HL-60 (cell line): ENCODE results near the gene NKX2-3.

ENCODE experiments used
- DNase-seq, 2 experiments: peaks; one replicate each; pipeline ENCODE4 v3.0.0-alpha.2; 2010 to 2020; ENCODE audit warnings: low read depth in 1 of 2, low spot score in 1 of 2
- H3K27ac ChIP-seq: fragments of 250-450 bp; sonication (Bioruptor Pico); replicated peaks from 2 replicates; pipeline ENCODE4 v1.5.1; 2020; ENCODE audit warnings: mild to moderate bottlenecking, moderate library complexity
- H3K27me3 ChIP-seq: fragments of 250-450 bp; sonication (Bioruptor Pico); 2 replicates; pipeline ENCODE4 v1.5.1; 2021; ENCODE audit warnings: mild to moderate bottlenecking, moderate library complexity; ENCODE audit not compliant: insufficient read depth, poor library complexity, severe bottlenecking
- H3K4me3 ChIP-seq: replicated peaks from 2 replicates; pipeline ENCODE4 v1.5.1; 2011; ENCODE audit warnings: mild to moderate bottlenecking, control low read depth, low read length; ENCODE audit not compliant: insufficient read depth
- GABPA ChIP-seq: IDR thresholded peaks from 2 replicates; pipeline ENCODE4 v1.6.1; 2012; ENCODE audit warnings: low read depth
- POLR2AphosphoS5 ChIP-seq: IDR thresholded peaks from 2 replicates; pipeline ENCODE4 v1.6.1; 2012; ENCODE audit warnings: low read depth
- SPI1 ChIP-seq: IDR thresholded peaks from 2 replicates; pipeline ENCODE4 v1.6.1; 2012; ENCODE audit warnings: low read depth, mild to moderate bottlenecking, borderline replicate concordance
- TF ChIP-seq, protein P1 (sequence below): IDR thresholded peaks from one replicate; pipeline ENCODE4 v1.5.1; 2011; ENCODE audit warnings: low read length, control low read depth, inconsistent platforms; ENCODE audit not compliant: insufficient read depth
- TF ChIP-seq, protein P2 (sequence below): IDR thresholded peaks from 2 replicates; pipeline ENCODE4 v1.6.1; 2012; ENCODE audit warnings: low read depth; ENCODE audit not compliant: insufficient replicate concordance

Gene NKX2-3

DNA sequence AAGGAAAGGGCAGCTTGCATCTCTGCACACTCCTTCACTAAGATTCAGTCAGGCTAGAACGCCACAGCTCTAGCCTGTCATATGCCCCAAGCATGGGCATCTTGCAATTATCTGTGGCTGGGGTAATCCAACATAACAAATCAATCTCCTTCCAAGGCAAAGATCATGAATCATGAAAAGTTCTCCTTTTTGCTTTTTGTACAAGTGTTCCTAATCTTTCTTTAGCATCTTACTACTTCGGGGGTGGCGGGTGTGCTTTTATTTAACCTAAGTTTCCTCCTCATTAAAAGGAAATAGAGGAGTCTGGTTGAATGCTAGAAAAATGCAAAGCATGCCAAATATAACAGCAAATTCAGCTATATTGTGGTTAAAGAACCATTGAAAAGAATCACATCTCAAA lies 43.5 kb upstream of the NKX2-3 start:
- H3K27me3 ChIP-seq = peaks cover 24% of the 10 kb centered on the region
- TF ChIP-seq POLR2AphosphoS5 = no peak
- TF ChIP-seq SPI1 = no peak
- TF ChIP-seq, protein P1, sequence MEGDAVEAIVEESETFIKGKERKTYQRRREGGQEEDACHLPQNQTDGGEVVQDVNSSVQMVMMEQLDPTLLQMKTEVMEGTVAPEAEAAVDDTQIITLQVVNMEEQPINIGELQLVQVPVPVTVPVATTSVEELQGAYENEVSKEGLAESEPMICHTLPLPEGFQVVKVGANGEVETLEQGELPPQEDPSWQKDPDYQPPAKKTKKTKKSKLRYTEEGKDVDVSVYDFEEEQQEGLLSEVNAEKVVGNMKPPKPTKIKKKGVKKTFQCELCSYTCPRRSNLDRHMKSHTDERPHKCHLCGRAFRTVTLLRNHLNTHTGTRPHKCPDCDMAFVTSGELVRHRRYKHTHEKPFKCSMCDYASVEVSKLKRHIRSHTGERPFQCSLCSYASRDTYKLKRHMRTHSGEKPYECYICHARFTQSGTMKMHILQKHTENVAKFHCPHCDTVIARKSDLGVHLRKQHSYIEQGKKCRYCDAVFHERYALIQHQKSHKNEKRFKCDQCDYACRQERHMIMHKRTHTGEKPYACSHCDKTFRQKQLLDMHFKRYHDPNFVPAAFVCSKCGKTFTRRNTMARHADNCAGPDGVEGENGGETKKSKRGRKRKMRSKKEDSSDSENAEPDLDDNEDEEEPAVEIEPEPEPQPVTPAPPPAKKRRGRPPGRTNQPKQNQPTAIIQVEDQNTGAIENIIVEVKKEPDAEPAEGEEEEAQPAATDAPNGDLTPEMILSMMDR = no peak
- TF ChIP-seq GABPA = no peak
- TF ChIP-seq, protein P2, sequence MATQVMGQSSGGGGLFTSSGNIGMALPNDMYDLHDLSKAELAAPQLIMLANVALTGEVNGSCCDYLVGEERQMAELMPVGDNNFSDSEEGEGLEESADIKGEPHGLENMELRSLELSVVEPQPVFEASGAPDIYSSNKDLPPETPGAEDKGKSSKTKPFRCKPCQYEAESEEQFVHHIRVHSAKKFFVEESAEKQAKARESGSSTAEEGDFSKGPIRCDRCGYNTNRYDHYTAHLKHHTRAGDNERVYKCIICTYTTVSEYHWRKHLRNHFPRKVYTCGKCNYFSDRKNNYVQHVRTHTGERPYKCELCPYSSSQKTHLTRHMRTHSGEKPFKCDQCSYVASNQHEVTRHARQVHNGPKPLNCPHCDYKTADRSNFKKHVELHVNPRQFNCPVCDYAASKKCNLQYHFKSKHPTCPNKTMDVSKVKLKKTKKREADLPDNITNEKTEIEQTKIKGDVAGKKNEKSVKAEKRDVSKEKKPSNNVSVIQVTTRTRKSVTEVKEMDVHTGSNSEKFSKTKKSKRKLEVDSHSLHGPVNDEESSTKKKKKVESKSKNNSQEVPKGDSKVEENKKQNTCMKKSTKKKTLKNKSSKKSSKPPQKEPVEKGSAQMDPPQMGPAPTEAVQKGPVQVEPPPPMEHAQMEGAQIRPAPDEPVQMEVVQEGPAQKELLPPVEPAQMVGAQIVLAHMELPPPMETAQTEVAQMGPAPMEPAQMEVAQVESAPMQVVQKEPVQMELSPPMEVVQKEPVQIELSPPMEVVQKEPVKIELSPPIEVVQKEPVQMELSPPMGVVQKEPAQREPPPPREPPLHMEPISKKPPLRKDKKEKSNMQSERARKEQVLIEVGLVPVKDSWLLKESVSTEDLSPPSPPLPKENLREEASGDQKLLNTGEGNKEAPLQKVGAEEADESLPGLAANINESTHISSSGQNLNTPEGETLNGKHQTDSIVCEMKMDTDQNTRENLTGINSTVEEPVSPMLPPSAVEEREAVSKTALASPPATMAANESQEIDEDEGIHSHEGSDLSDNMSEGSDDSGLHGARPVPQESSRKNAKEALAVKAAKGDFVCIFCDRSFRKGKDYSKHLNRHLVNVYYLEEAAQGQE = no peak
- DNase-seq = no peak

DNA sequence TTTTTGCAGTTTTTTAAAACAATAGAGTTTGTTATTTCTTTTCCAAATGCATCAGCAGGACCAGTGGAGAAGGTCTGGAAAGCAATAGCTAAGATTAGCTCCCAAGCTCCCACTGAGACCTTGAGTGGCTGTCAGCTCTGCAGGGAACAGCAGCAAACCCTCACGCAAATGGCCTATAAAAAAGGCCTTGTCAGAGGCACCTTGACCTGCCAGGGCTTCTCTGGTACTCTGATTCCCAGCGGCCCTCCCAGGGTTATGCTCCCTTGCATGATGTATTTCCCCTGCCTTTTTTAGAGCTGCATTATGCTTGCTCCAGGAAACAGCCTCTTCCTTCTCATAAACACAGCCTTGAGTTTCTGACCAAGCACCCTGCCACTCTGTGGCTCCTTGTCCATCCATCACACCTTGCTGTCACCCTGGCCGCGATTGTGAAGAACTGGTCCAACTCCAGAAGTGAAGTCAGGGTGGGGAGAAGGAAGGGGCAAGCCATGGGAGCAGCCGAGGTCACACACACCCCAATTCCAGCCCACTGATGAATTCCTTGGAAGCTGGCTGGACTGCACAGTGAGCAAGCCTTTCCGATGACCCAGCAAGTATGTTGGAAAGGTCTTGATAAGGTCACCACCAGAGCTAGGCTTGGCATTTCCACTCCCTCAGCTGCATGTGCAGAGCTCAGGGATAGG lies 35.3 kb upstream of the NKX2-3 start:
- TF ChIP-seq, protein P1 = no peak
- no peak for TF ChIP-seq POLR2AphosphoS5
- no peak for DNase-seq
- no peaks in the 10 kb centered on the region for H3K27me3 ChIP-seq
- no peak overlapping the region for H3K27ac ChIP-seq
- no peak overlapping the region for H3K4me3 ChIP-seq

More for the DNA sequence above, 43.5 kb upstream of the NKX2-3 start:
- Histone ChIP-seq H3K4me3 (no peak overlapping the region), H3K27ac (no peak overlapping the region)

DNA sequence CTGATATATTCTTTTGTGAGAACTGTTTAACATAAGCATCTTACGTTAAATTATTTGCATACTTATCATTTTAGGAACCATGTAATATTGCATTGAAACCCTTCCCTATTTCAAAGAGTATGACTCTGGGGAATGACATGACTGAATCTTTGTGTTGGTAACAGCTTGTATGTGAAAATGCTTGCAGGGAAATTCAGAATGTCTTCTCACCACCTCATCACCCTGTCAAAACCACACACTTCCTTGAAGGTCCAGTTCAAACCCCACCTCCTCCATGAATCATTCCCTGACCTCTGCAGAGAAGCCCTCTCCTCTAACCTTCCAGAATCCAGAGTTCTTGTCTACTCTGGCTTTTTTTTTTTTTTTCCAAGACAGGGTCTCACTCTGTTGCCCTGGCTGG lies 26.3 kb upstream of the NKX2-3 start:
- no peak overlapping the region for H3K27ac ChIP-seq
- no peaks in the 10 kb centered on the region for H3K27me3 ChIP-seq
- no peak overlapping the region for H3K4me3 ChIP-seq
- no peak for DNase-seq
- TF ChIP-seq, protein P1 = no peak
- TF ChIP-seq POLR2AphosphoS5 (no peak), SPI1 (no peak), GABPA (no peak)
- TF ChIP-seq, protein P2 = no peak

DNA sequence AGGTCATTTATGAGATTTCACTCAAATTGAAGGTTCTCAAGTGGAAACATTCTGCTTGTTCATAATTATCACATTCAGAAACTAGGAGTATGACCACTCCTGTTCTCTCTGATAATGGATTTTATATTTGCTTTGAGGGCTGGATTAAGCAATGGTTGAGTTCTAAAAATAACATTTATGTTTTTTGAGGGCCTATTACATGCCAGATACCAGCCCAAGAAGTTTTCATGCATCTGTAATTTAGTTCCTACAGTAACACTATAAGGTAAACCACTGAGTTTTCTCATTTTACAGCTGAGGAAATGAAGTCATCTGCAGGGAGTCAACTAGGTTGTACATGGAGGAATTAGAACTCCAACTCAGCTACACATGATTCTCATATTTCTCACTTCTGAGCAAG lies 25.5 kb upstream of the NKX2-3 start:
- TF ChIP-seq, protein P2 = no peak
- TF ChIP-seq, protein P1 = no peak
- TF ChIP-seq POLR2AphosphoS5 (no peak), SPI1 (no peak), GABPA (no peak)
- no peak overlapping the region for H3K4me3 ChIP-seq
- DNase-seq = no peak
- no peaks in the 10 kb centered on the region for H3K27me3 ChIP-seq
- no peak overlapping the region for H3K27ac ChIP-seq
